ENCODE measurements around the gene CRYGB.
"Not testable (repeated sequence)": the region's sequence is repeated elsewhere in the genome, so short reads cannot be mapped to it uniquely, and the experiment has no call there.

CRYGB gene

GRCh38 chr2:208112969-208113368, 33.0 kb downstream of the CRYGB start:
- H3K36me3 Mint-ChIP-seq, result no peaks in the 10 kb centered on the region
- no peak for DNase-seq
- no peak overlapping the region for H3K4me3 Mint-ChIP-seq
- H3K27me3 Mint-ChIP-seq, result peaks cover 18% of the 10 kb centered on the region
- no peaks in the 10 kb centered on the region for H3K4me1 Mint-ChIP-seq
- no peak overlapping the region for H3K27ac Mint-ChIP-seq
- H3K9me3 Mint-ChIP-seq, result no peaks in the 10 kb centered on the region
- CTCF ChIA-PET, result no interaction called here

GRCh38 chr2:208112273-208112745, 33.6 kb downstream of the CRYGB start:
- DNase-seq, H3K4me1 Mint-ChIP-seq, H3K9me3 Mint-ChIP-seq, CTCF ChIA-PET, H3K27ac Mint-ChIP-seq, H3K4me3 Mint-ChIP-seq, H3K36me3 Mint-ChIP-seq: not testable (repeated sequence)
- peaks cover 18% of the 10 kb centered on the region for H3K27me3 Mint-ChIP-seq

DNA sequence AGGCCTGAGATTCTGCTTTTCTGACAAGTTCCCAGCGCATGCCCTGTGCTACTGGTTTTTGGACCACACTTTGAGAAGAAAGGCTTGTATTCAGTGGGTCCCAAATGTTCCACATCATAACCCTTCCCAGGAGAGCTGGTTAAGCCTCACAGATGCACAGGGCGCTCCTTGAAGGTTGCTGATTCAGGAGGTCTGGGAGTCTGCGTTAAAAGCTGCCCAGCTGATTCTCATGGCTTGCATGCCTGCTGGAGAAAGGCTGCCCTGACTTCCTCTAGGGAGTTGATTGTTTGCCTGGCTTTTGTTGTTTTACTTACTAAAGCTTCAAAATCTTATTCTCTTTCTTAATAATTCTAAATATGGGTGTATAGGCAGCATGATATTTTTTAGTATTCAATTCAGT, 42.3 kb downstream of the CRYGB start:
- H3K9me3 Mint-ChIP-seq, result no peaks in the 10 kb centered on the region
- peaks cover 18% of the 10 kb centered on the region for H3K4me1 Mint-ChIP-seq
- H3K36me3 Mint-ChIP-seq, result no peaks in the 10 kb centered on the region
- no peak for DNase-seq
- peaks cover 29% of the 10 kb centered on the region for H3K27me3 Mint-ChIP-seq
- no peak overlapping the region for H3K27ac Mint-ChIP-seq
- H3K4me3 Mint-ChIP-seq, result no peak overlapping the region
- CTCF ChIA-PET, result interaction anchor here (0.6 kb wide), 1 partner anchor 150 kb away, joined by 3 read pairs; no protein-coding TSS in a partner anchor

DNA sequence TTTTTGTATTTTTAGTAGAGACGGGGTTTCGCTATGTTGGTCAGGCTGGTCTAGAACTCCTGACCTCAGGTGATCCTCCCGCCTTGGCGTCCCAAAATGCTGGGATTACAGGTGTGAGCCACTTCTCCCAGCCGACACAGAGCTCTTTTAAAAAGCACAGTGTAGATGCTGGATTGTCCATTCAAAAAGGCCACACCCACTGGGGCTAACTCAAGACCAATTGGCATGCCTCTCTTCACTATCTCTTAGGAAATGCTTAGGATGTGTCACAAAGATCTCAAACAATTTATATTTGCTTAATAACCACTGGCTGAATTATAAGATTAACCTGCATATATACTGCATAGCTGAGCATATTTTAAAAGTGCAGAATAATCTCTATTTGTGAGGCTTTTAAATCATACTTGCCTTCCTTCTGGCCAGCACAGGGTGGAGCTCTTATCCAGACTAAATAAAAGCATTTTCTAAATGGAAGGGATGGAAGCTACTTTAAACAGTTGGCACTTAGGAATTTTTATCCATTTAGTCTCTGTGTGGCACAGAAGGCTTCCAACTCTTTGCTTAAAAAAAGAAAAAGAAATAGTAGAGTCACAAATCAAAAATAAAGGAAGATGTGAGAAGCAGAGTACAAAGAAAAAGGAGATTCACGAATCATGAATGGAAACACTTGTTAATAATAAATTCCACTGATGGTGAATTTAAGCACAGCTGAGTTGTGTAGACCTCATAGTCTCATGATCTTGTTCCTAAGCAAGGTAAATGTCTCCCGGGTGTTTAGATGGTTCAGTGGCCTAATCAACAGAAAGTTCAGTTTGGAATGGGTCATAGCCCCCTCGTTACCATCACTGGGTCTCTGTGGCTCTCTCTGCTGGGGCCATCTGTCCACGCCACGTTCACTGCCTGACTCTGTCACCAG, 44.0 kb downstream of the CRYGB start:
- H3K27me3 Mint-ChIP-seq, result peaks cover 27% of the 10 kb centered on the region
- no peaks in the 10 kb centered on the region for H3K36me3 Mint-ChIP-seq
- H3K9me3 Mint-ChIP-seq, result no peaks in the 10 kb centered on the region
- peaks cover 18% of the 10 kb centered on the region for H3K4me1 Mint-ChIP-seq
- no peak overlapping the region for H3K27ac Mint-ChIP-seq
- no peak for DNase-seq
- no peak overlapping the region for H3K4me3 Mint-ChIP-seq
- CTCF ChIA-PET, result interaction anchor here (1.1 to 2.6 kb wide), 4 partner anchors 23 to 152 kb away, joined by 3 to 22 read pairs (median 6); partner anchors contain the start of genes CRYGD and IDH1

- CTCF ChIA-PET, result interaction anchor here (1.9 kb wide), 1 partner anchor 75 kb away, joined by 10 read pairs; no protein-coding TSS in a partner anchor
- DNase-seq, result no peak
- Mint-ChIP-seq H3K27me3 (peaks cover 29% of the 10 kb centered on the region), H3K4me1 (peaks cover 18% of the 10 kb centered on the region), H3K9me3 (no peaks in the 10 kb centered on the region), H3K4me3 (no peak overlapping the region), H3K36me3 (no peaks in the 10 kb centered on the region), H3K27ac (no peak overlapping the region)
Observed at GRCh38 chr2:208099682-208100470, 46.1 kb downstream of the CRYGB start.

- H3K27ac Mint-ChIP-seq, CTCF ChIA-PET, H3K36me3 Mint-ChIP-seq, H3K9me3 Mint-ChIP-seq, DNase-seq, H3K4me3 Mint-ChIP-seq: not testable (repeated sequence)
- peaks cover 24% of the 10 kb centered on the region for H3K27me3 Mint-ChIP-seq
- H3K4me1 Mint-ChIP-seq, result peaks cover 18% of the 10 kb centered on the region
Observed at GRCh38 chr2:208098701-208099100, 47.3 kb downstream of the CRYGB start.

- peaks cover 24% of the 10 kb centered on the region for H3K27me3 Mint-ChIP-seq
- peaks cover 18% of the 10 kb centered on the region for H3K4me1 Mint-ChIP-seq
- no peak for DNase-seq
- CTCF ChIA-PET, result no interaction called here
- no peaks in the 10 kb centered on the region for H3K36me3 Mint-ChIP-seq
- H3K27ac Mint-ChIP-seq, result no peak overlapping the region
- H3K9me3 Mint-ChIP-seq, result no peaks in the 10 kb centered on the region
- no peak overlapping the region for H3K4me3 Mint-ChIP-seq
Observed at GRCh38 chr2:208098267-208098666, 47.7 kb downstream of the CRYGB start.

GRCh38 chr2:208097801-208098200, 48.2 kb downstream of the CRYGB start:
- Mint-ChIP-seq H3K4me1 (peaks cover 18% of the 10 kb centered on the region), H3K36me3 (no peaks in the 10 kb centered on the region), H3K27ac (no peak overlapping the region), H3K9me3 (no peaks in the 10 kb centered on the region), H3K4me3 (no peak overlapping the region), H3K27me3 (peaks cover 24% of the 10 kb centered on the region)
- CTCF ChIA-PET, result no interaction called here
- no peak for DNase-seq

DNA sequence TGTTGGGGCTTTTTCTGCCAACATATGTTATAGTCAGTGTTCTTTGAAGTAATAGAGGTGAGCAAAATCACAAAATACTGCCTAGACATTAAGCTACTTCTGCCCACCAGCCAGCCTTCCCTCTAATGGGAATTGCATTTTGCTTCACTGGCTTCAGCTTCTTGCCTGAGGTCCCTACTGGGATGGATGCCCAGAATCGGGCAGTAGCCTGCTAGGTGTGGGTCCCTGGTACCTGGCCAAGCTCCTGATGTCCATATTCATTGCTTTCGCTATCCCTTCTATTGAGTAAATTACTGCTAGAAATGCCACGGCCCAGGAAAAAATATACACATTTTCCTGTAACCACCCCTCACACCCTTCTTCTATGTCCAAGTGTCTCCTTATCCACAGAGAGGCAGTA, 48.6 kb downstream of the CRYGB start:
- Mint-ChIP-seq H3K27ac (no peak overlapping the region), H3K36me3 (no peaks in the 10 kb centered on the region), H3K4me1 (peaks cover 18% of the 10 kb centered on the region), H3K9me3 (no peaks in the 10 kb centered on the region), H3K27me3 (peaks cover 27% of the 10 kb centered on the region), H3K4me3 (no peak overlapping the region)
- no peak for DNase-seq
- CTCF ChIA-PET, result no interaction called here

DNA sequence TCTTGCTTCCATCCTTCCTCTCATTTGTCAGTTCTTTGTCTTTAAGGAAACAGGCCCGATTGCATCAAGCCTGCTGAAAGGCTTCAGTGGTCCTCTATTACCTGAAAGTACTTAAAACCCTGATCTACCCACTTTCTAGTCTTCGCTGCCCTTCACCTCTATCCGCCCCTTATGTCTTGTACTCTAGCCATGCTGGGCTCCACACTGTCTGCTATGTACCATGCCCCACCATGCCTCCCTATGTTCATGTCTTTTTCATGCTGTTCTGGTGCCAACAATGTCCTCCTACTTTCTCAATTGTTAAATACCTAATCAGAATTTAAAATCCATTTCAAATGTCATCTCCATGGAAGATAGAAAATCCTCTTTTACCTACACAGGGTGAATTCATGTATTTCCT, 49.9 kb downstream of the CRYGB start:
- Mint-ChIP-seq H3K36me3 (no peaks in the 10 kb centered on the region), H3K27me3 (peaks cover 20% of the 10 kb centered on the region)

DNA sequence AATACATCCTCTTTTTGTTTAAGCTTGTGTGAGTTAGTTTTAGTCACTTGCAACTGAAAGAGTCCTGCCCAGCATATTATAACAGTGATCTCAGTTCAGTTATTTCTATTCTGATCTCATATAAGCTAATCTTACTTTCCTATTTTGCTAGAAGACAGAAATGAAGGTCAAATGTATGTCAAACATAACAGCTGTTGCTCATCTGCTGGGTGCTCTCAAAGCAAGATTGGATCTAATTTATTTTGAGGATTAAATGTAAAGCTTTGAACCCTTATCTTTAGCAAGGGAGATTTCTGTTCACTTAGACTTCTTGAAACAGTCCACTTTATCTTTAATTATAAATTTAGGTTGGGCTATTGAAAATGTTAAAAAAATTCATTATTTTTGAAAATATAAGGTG, 52.8 kb downstream of the CRYGB start:
- Mint-ChIP-seq H3K9me3 (no peaks in the 10 kb centered on the region), H3K27ac (no peak overlapping the region), H3K36me3 (no peaks in the 10 kb centered on the region), H3K4me1 (no peaks in the 10 kb centered on the region), H3K4me3 (no peak overlapping the region), H3K27me3 (peaks cover 7% of the 10 kb centered on the region)
- no peak for DNase-seq
- CTCF ChIA-PET, result no interaction called here

More for the DNA sequence above, 49.9 kb downstream of the CRYGB start:
- no peak for DNase-seq
- Mint-ChIP-seq H3K4me3 (no peak overlapping the region), H3K9me3 (no peaks in the 10 kb centered on the region), H3K27ac (no peak overlapping the region), H3K4me1 (peaks cover 13% of the 10 kb centered on the region)
- CTCF ChIA-PET, result no interaction called here
